Gastrocnemius medialis (tissue), 4 donors: Measurements from ENCODE around the gene HS3ST6. TPM values are rescaled to one million over a fixed set of nuclear protein-coding genes. Genes with fewer than 3 reads are reported as not detected.

ENCODE experiments used
- ATAC-seq, 2 donors: fragments of 150-250 bp; one replicate each; pipeline ENCODE4 v1.9.1; 2016
- DNase-seq, 2 donors: peaks; one replicate each; pipeline ENCODE4 v3.0.0-alpha.2; 2019
- H3K27ac ChIP-seq, 4 donors: fragments of 200-600 bp; sonication (generic); 1 replicate in 1 of 4; 2 replicates in 3 of 4; pipeline ENCODE4 v1.5.1; 2016 to 2018; ENCODE audit warnings: mild to moderate bottlenecking in 2 of 4, moderate library complexity in 1 of 4
- H3K27me3 ChIP-seq, 3 donors: fragments of 200-600 bp; sonication (generic) in 2 of 3; 1 replicate in 1 of 3; 2 replicates in 2 of 3; pipeline versions ENCODE4 v1.5.1 to v1.6.0; 2016 to 2019; ENCODE audit warnings: mild to moderate bottlenecking in 1 of 3, moderate library complexity in 1 of 3
- H3K36me3 ChIP-seq, 2 donors: fragments of 200-600 bp; sonication (generic) in 1 of 2; one replicate each; pipeline ENCODE4 v1.5.1; 2017 to 2018
- H3K4me1 ChIP-seq, 2 donors: fragments of 200-600 bp; sonication (generic) in 1 of 2; one replicate each; pipeline ENCODE4 v1.5.1; 2016 to 2017; ENCODE audit warnings: mild to moderate bottlenecking in 2 of 2
- H3K4me3 ChIP-seq, 4 donors: fragments of 200-600 bp; sonication (generic) in 3 of 4; 1 replicate in 1 of 4; 2 replicates in 3 of 4; pipeline ENCODE4 v1.5.1; 2016 to 2019; ENCODE audit warnings: mild to moderate bottlenecking in 2 of 4
- H3K9me3 ChIP-seq, 3 donors: fragments of 200-600 bp; sonication (generic) in 2 of 3; 1 replicate in 1 of 3; 2 replicates in 2 of 3; pipeline ENCODE4 v1.5.1; 2016 to 2019
- POLR2A ChIP-seq, 2 donors: fragments of 450-650 bp; IDR thresholded peaks; one replicate each; pipeline ENCODE4 v1.6.1; 2017; ENCODE audit warnings: antibody characterized with exemption in 2 of 2, mild to moderate bottlenecking in 2 of 2, moderate library complexity in 2 of 2
- in situ Hi-C, 4 donors: fragments of 200-750 bp; cut with MboI; loops; one replicate each; pipeline versions ENCODE4 v1.15.0 to v1.8.0; 2017; ENCODE audit warnings: low sequenced_read_pairs in 4 of 4
- intact Hi-C: fragments of 100-400 bp; cut with DNase I; formaldehyde crosslinking; loops from one replicate; pipeline ENCODE4 v1.15.1; 2023; ENCODE audit warnings: low total_unique reads
- total RNA-seq, 4 donors: library from RNA; depleted of rRNA; stranded (reverse); fragments of >200 nt; gene quantifications; one replicate each; pipeline versions ENCODE4 v1.1.0 to v1.2.3, GENCODE V29; 2016
- TF ChIP-seq, protein P1 (sequence below), 5 experiments: fragments of 450-650 bp in 3 of 5; fragments of 200-600 bp in 2 of 5; sonication (generic) in 2 of 5; IDR thresholded peaks in 4 of 5; conservative IDR thresholded peaks in 1 of 5; 1 replicate in 4 of 5; 2 replicates in 1 of 5; pipeline ENCODE4 v1.5.1; 2016 to 2019; ENCODE audit warnings: antibody characterized with exemption in 5 of 5, mild to moderate bottlenecking in 3 of 5, moderate library complexity in 3 of 5

Gene HS3ST6
- total RNA-seq, 4 donors from 2014 or later = not detected

GRCh38 chr16:1870365-1871082 lies 47.7 kb downstream of the HS3ST6 start:
- peaks cover 24 to 31% (median 30%) of the 10 kb centered on the region in 3 donors for H3K27me3 ChIP-seq
- H3K27ac ChIP-seq = no peak overlapping the region
- no peak for TF ChIP-seq POLR2A (IDR thresholded peaks at IDR 0.05)
- TF ChIP-seq, protein P1, sequence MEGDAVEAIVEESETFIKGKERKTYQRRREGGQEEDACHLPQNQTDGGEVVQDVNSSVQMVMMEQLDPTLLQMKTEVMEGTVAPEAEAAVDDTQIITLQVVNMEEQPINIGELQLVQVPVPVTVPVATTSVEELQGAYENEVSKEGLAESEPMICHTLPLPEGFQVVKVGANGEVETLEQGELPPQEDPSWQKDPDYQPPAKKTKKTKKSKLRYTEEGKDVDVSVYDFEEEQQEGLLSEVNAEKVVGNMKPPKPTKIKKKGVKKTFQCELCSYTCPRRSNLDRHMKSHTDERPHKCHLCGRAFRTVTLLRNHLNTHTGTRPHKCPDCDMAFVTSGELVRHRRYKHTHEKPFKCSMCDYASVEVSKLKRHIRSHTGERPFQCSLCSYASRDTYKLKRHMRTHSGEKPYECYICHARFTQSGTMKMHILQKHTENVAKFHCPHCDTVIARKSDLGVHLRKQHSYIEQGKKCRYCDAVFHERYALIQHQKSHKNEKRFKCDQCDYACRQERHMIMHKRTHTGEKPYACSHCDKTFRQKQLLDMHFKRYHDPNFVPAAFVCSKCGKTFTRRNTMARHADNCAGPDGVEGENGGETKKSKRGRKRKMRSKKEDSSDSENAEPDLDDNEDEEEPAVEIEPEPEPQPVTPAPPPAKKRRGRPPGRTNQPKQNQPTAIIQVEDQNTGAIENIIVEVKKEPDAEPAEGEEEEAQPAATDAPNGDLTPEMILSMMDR (IDR thresholded peaks at IDR 0.05 in 4 of 5, conservative IDR thresholded peaks at IDR 0.05 in 1 of 5) = no peak
- ATAC-seq (no peak), DNase-seq (no peak)
- no peak overlapping the region for H3K4me3 ChIP-seq
- H3K4me1 ChIP-seq = no peaks in the 10 kb centered on the region
- intact Hi-C loops = no loop called here
- no peaks in the 10 kb centered on the region for H3K9me3 ChIP-seq
- no peaks in the 10 kb centered on the region for H3K36me3 ChIP-seq
- in situ Hi-C loops = no loop called here

DNA sequence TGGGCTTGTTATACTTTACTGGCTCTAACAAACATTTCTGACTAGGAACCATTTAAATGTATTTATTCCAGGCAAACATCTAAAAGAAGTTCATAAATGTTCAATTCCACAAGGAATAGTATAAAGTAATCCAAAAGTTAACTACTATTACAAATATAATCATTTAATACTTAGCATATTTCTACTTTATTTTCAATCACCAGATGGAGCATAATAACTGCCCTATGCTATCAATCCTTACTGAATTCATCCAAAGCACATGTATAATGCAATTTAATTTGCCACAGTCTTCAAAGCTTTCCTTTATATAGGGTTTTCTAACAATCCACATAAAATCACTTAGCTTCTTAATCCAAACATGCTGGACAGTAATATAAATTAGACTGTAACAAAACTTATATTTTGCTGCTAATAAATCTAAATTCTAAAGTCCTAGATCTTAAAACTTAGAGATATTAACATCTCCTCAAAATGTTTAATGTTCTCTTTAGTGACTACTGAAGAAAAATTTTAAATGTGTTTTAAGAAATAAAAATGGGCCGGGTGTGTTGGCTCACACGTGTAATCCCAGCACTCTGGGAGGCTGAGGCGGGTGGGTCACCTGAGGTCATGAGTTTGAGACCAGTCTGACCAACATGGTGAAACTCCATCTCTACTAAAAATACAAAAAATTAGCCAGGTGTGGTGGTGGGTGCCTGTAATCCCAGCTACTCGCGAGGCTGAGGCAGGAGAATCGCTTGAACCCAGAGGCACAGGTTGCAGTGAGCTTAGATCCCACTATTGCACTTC lies 52.1 kb downstream of the HS3ST6 start:
- Histone ChIP-seq H3K27ac (no peak overlapping the region), H3K4me3 (no peak overlapping the region), H3K4me1 (peaks cover 0 to 4% of the 10 kb centered on the region in 2 donors), H3K9me3 (no peaks in the 10 kb centered on the region), H3K36me3 (no peaks in the 10 kb centered on the region), H3K27me3 (peaks cover 5 to 15% (median 8%) of the 10 kb centered on the region in 3 donors)
- DNase-seq (no peak), ATAC-seq (no peak)
- in situ Hi-C loops = loop anchor here in 1 of 4 donors (5.0 kb wide), 1 partner anchor 61 kb away; no protein-coding TSS in a partner anchor
- TF ChIP-seq, protein P1 (IDR thresholded peaks at IDR 0.05 in 4 of 5, conservative IDR thresholded peaks at IDR 0.05 in 1 of 5) = no peak
- no peak for TF ChIP-seq POLR2A (IDR thresholded peaks at IDR 0.05)
- intact Hi-C loops = no loop called here

DNA sequence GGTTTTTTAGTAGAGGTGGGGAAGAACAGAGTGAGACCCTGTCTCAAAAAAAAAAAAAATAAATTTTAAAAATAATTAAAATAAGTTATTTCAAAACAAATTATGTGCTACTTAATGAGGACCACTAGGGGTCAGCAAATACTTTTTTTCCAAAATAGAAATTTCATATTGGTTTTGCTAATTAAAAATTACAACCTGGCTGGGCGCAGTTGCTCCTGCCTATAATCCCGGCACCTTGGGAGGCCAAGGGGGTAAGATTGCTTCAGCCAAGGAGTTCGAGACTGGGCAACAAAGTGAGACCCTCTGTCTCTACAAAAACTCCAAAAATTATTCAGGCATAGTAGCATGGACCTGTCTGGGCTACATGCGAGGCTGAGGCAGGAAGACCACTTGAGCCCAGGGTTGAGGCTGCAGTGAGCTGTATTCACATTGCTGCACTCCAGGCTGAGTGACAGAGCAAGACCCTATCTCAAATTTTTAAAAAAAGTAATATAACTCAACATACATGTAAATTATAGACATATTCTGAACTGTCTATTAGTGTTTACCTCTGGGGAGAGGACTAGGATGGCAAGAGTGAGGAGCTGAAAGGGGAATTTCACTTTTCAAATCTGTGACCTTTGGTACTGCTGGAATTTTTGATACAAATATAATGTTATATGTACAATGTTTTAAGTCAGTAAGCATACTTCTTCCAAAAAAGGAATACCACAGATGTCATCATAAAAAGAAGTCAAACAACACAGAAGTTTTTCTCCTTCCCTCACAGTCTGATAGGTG lies 54.3 kb downstream of the HS3ST6 start:
- DNase-seq (no peak), ATAC-seq (no peak)
- Histone ChIP-seq H3K4me3 (no peak overlapping the region), H3K9me3 (no peaks in the 10 kb centered on the region), H3K4me1 (peaks cover 0 to 4% of the 10 kb centered on the region in 2 donors), H3K27ac (no peak overlapping the region), H3K27me3 (peaks cover 14 to 30% (median 30%) of the 10 kb centered on the region in 3 donors), H3K36me3 (no peaks in the 10 kb centered on the region)
- no peak for TF ChIP-seq POLR2A (IDR thresholded peaks at IDR 0.05)
- TF ChIP-seq, protein P1 (IDR thresholded peaks at IDR 0.05 in 4 of 5, conservative IDR thresholded peaks at IDR 0.05 in 1 of 5) = peak in 3 of 5 experiments; percentile 48 to 69 (median 57)
- in situ Hi-C loops (loop anchor here in 1 of 4 donors (5.0 kb wide), 1 partner anchor 63 kb away; no protein-coding TSS in a partner anchor), intact Hi-C loops (loop anchor here (1.0 kb wide), 1 partner anchor 65 kb away; no protein-coding TSS in a partner anchor)

- peaks cover 0 to 4% of the 10 kb centered on the region in 2 donors for H3K4me1 ChIP-seq
- TF ChIP-seq, protein P1 (IDR thresholded peaks at IDR 0.05 in 4 of 5, conservative IDR thresholded peaks at IDR 0.05 in 1 of 5) = no peak
- TF ChIP-seq POLR2A (IDR thresholded peaks at IDR 0.05) = no peak
- no peak for ATAC-seq
- H3K9me3 ChIP-seq = no peaks in the 10 kb centered on the region
- no peak overlapping the region for H3K4me3 ChIP-seq
- in situ Hi-C loops (loop anchor here in 1 of 4 donors (5.0 kb wide), 1 partner anchor 65 kb away; no protein-coding TSS in a partner anchor), intact Hi-C loops (no loop called here)
- H3K27me3 ChIP-seq = peaks cover 24 to 44% (median 41%) of the 10 kb centered on the region in 3 donors
- no peak overlapping the region for H3K27ac ChIP-seq
- DNase-seq = no peak
- no peaks in the 10 kb centered on the region for H3K36me3 ChIP-seq
These were observed 55.8 kb downstream of the HS3ST6 start for GRCh38 chr16:1862394-1862793.
